HepG2 (cell line): ENCODE data around the gene HMMR. TPM values are rescaled to one million over a fixed set of nuclear protein-coding genes. Genes with fewer than 3 reads are reported as not detected.

Source experiments
- FOXK2 ChIP-seq: fragments of 450-650 bp; IDR thresholded peaks from 2 replicates; pipeline ENCODE4 v1.6.1; 2016
- GATAD1 ChIP-seq: IDR thresholded peaks from 2 replicates; pipeline ENCODE4 v1.6.1; 2016; ENCODE audit warnings: missing genetic modification reagents, missing compliant biosample characterization
- MED13 ChIP-seq: sonication (generic); formaldehyde crosslinking; IDR thresholded peaks from 2 replicates; pipeline ENCODE4 v1.5.0; 2020; ENCODE audit warnings: missing genetic modification reagents
- MIER3 ChIP-seq: IDR thresholded peaks from 2 replicates; pipeline ENCODE4 v1.6.1; 2016; ENCODE audit warnings: missing compliant biosample characterization, borderline replicate concordance
- MYNN ChIP-seq: sonication (generic); formaldehyde crosslinking; IDR thresholded peaks from 2 replicates; pipeline ENCODE4 v1.4.0; 2020; ENCODE audit warnings: mild to moderate bottlenecking, low read depth, missing genetic modification reagents
- SOX13 ChIP-seq, 3 experiments: fragments of 450-650 bp in 1 of 3; sonication (generic) in 1 of 3; formaldehyde crosslinking in 1 of 3; IDR thresholded peaks in 2 of 3; conservative IDR thresholded peaks in 1 of 3; 2 replicates each; pipeline versions ENCODE4 v1.5.0 to v1.6.1; 2016 to 2020; ENCODE audit warnings: antibody characterized with exemption in 1 of 3, mild to moderate bottlenecking in 1 of 3, missing compliant biosample characterization in 1 of 3, missing genetic modification reagents in 1 of 3, moderate library complexity in 1 of 3
- ZKSCAN8 ChIP-seq: IDR thresholded peaks from 2 replicates; pipeline ENCODE4 v1.6.1; 2016; ENCODE audit warnings: borderline replicate concordance, missing genetic modification reagents, missing compliant biosample characterization
- ZNF138 ChIP-seq: sonication (generic); formaldehyde crosslinking; IDR thresholded peaks from 2 replicates; pipeline ENCODE4 v1.5.0; 2020; ENCODE audit warnings: mild to moderate bottlenecking, low read depth, missing genetic modification reagents
- ZNF264 ChIP-seq: sonication (generic); formaldehyde crosslinking; IDR thresholded peaks from 2 replicates; pipeline ENCODE4 v1.4.0; 2020; ENCODE audit warnings: missing genetic modification reagents
- ZNF296 ChIP-seq: sonication (generic); formaldehyde crosslinking; conservative IDR thresholded peaks from 2 replicates; pipeline ENCODE4 v1.5.0; 2020; ENCODE audit warnings: mild to moderate bottlenecking, missing genetic modification reagents
- ZNF30 ChIP-seq: sonication (generic); formaldehyde crosslinking; IDR thresholded peaks from 2 replicates; pipeline ENCODE4 v1.5.0; 2020; ENCODE audit warnings: mild to moderate bottlenecking, missing genetic modification reagents
- ZNF333 ChIP-seq: sonication (generic); formaldehyde crosslinking; IDR thresholded peaks from 2 replicates; pipeline ENCODE4 v1.4.0; 2020; ENCODE audit warnings: mild to moderate bottlenecking, missing genetic modification reagents, borderline replicate concordance
- ZNF350 ChIP-seq: sonication (generic); formaldehyde crosslinking; IDR thresholded peaks from 2 replicates; pipeline ENCODE4 v1.4.0; 2020; ENCODE audit warnings: mild to moderate bottlenecking, low read depth, missing genetic modification reagents, borderline replicate concordance
- ZNF629 ChIP-seq: sonication (generic); formaldehyde crosslinking; conservative IDR thresholded peaks from 2 replicates; pipeline ENCODE4 v1.5.0; 2020; ENCODE audit warnings: missing genetic modification reagents
- polyA plus RNA-seq, 8 experiments: library from polyadenylated mRNA; depleted of rRNA in 3 of 8; stranded (reverse) in 7 of 8; unstranded in 1 of 8; fragments of >200 nt; fragmentation: Illumina TruSeq in 4 of 8; extraction: Trizol in 4 of 8; gene quantifications; 2 replicates each; pipeline versions ENCODE4 v1.2.1 to v1.2.3, GENCODE V29; 2011 to 2016; ENCODE audit warnings: low read depth in 4 of 8, missing spikeins in 1 of 8, mixed read lengths in 1 of 8; ENCODE audit not compliant: insufficient read depth in 1 of 8
- total RNA-seq, 5 experiments: library from RNA; depleted of rRNA; stranded (reverse); fragments of >200 nt; fragmentation: Illumina TruSeq; extraction: Trizol; gene quantifications; 2 replicates each; pipeline ENCODE4 v1.2.3, GENCODE V29; 2016; ENCODE audit warnings: low read depth in 1 of 5
- TF ChIP-seq, protein P1 (sequence below): sonication (generic); formaldehyde crosslinking; IDR thresholded peaks from 2 replicates; pipeline ENCODE4 v1.5.0; 2020; ENCODE audit warnings: missing genetic modification reagents, mild to moderate bottlenecking, borderline replicate concordance
- TF ChIP-seq, protein P2 (sequence below): sonication (generic); formaldehyde crosslinking; IDR thresholded peaks from 2 replicates; pipeline ENCODE4 v1.8.0; 2023; ENCODE audit warnings: mild to moderate bottlenecking, missing genetic modification reagents
- TF ChIP-seq, protein P3 (sequence below): sonication (generic); formaldehyde crosslinking; IDR thresholded peaks from 2 replicates; pipeline ENCODE4 v1.8.1; 2023; ENCODE audit warnings: mild to moderate bottlenecking, missing genetic modification reagents
- TF ChIP-seq, protein P4 (sequence below): sonication (generic); formaldehyde crosslinking; conservative IDR thresholded peaks from 2 replicates; pipeline ENCODE4 v1.4.0; 2020; ENCODE audit warnings: missing genetic modification reagents
- TF ChIP-seq, protein P5 (sequence below): sonication (generic); formaldehyde crosslinking; IDR thresholded peaks from 2 replicates; pipeline ENCODE4 v1.4.0; 2020; ENCODE audit warnings: missing genetic modification reagents
- TF ChIP-seq, protein P6 (sequence below): sonication (generic); formaldehyde crosslinking; IDR thresholded peaks from 2 replicates; pipeline ENCODE4 v1.5.0; 2020; ENCODE audit warnings: missing genetic modification reagents, mild to moderate bottlenecking, borderline replicate concordance

Gene HMMR
- total and polyA plus RNA-seq, 2 of the 13 experiments (the other 11 are each of a cell fraction or from before 2014, with no cell fraction given): 8.5 to 48.3 TPM

DNA sequence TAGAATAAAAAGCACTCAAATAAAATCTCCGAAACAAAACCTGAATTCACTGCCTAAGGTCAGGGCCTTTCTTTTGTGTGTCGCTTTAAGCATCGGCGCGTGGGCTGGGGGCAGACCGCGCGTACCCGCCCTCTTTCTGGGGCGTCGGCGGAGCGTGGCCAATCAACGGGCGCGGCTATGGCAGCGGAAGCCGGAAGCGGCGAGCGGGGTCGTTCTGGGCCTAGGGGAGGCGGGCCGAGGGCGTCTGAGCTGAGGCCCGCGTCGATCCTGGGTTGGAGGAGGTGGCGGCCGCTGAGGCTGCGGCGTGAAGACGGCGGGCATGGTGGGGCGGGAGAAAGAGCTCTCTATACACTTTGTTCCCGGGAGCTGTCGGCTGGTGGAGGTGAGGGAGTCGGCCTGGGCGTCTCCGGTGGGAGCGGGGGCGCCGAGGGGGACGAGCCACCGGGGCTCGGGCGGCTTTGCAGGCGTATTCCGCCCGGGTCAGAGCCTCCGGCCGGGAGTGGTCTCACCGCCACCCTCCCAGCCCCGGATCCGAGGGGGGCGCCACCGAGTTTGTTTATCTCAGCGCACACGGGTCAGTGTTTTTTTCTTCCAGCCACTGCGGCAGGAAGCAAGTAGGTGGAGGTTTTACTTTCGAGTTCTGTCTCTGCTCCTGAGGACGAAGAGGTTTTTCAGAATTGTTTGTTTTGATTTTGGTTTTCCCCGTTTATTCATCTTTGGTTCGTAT lies 45.1 kb downstream of the HMMR start, which contains the start of gene MAT2B (continued):
- TF ChIP-seq, protein P1, sequence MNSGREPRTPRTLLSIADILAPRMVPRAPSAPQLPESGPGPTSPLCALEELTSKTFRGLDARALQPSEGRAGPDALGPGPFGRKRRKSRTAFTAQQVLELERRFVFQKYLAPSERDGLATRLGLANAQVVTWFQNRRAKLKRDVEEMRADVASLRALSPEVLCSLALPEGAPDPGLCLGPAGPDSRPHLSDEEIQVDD: no peak
- TF ChIP-seq FOXK2 (peak; percentile 76), MIER3 (CRISPR knock-in tag) (0 out of 2 replicates have a peak, but pooled peaks have one; percentile 53), ZNF264 (no peak; the same call in 1 of the 2 replicates), ZNF30 (0 out of 2 replicates have a peak, but pooled peaks have one; percentile 31), ZNF296 (CRISPR knock-in tag) (peak; percentile 68; the same call in 1 of the 2 replicates), MYNN (CRISPR knock-in tag) (no peak), GATAD1 (peak; percentile 78), ZNF629 (no peak; the same call in 1 of the 2 replicates), ZNF138 (CRISPR knock-in tag) (no peak), MED13 (no peak), ZNF333 (CRISPR knock-in tag) (peak; percentile 78; the same call in 1 of the 2 replicates), ZNF350 (CRISPR knock-in tag) (peak; percentile 83), ZKSCAN8 (CRISPR knock-in tag) (no peak), SOX13 (IDR thresholded peaks at IDR 0.05) (no peak), SOX13 (CRISPR knock-in tag; conservative IDR thresholded peaks at IDR 0.05 in 1 of 2, IDR thresholded peaks at IDR 0.05 in 1 of 2) (peak in 1 of 2 experiments; percentile 10; a peak in 1 of 4 replicates)
- TF ChIP-seq, protein P2, sequence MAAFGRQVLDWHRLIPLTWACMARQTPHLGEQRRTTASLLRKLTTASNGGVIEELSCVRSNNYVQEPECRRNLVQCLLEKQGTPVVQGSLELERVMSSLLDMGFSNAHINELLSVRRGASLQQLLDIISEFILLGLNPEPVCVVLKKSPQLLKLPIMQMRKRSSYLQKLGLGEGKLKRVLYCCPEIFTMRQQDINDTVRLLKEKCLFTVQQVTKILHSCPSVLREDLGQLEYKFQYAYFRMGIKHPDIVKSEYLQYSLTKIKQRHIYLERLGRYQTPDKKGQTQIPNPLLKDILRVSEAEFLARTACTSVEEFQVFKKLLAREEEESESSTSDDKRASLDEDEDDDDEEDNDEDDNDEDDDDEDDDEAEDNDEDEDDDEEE (CRISPR knock-in tag): no peak
- TF ChIP-seq, protein P3, sequence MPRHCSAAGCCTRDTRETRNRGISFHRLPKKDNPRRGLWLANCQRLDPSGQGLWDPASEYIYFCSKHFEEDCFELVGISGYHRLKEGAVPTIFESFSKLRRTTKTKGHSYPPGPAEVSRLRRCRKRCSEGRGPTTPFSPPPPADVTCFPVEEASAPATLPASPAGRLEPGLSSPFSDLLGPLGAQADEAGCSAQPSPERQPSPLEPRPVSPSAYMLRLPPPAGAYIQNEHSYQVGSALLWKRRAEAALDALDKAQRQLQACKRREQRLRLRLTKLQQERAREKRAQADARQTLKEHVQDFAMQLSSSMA (CRISPR knock-in tag): no peak
- TF ChIP-seq, protein P4, sequence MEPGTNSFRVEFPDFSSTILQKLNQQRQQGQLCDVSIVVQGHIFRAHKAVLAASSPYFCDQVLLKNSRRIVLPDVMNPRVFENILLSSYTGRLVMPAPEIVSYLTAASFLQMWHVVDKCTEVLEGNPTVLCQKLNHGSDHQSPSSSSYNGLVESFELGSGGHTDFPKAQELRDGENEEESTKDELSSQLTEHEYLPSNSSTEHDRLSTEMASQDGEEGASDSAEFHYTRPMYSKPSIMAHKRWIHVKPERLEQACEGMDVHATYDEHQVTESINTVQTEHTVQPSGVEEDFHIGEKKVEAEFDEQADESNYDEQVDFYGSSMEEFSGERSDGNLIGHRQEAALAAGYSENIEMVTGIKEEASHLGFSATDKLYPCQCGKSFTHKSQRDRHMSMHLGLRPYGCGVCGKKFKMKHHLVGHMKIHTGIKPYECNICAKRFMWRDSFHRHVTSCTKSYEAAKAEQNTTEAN (CRISPR knock-in tag): peak; percentile 48; the same call in 1 of the 2 replicates
- TF ChIP-seq, protein P5, sequence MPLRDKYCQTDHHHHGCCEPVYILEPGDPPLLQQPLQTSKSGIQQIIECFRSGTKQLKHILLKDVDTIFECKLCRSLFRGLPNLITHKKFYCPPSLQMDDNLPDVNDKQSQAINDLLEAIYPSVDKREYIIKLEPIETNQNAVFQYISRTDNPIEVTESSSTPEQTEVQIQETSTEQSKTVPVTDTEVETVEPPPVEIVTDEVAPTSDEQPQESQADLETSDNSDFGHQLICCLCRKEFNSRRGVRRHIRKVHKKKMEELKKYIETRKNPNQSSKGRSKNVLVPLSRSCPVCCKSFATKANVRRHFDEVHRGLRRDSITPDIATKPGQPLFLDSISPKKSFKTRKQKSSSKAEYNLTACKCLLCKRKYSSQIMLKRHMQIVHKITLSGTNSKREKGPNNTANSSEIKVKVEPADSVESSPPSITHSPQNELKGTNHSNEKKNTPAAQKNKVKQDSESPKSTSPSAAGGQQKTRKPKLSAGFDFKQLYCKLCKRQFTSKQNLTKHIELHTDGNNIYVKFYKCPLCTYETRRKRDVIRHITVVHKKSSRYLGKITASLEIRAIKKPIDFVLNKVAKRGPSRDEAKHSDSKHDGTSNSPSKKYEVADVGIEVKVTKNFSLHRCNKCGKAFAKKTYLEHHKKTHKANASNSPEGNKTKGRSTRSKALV (CRISPR knock-in tag): peak; percentile 39; the same call in 1 of the 2 replicates
- TF ChIP-seq, protein P6, sequence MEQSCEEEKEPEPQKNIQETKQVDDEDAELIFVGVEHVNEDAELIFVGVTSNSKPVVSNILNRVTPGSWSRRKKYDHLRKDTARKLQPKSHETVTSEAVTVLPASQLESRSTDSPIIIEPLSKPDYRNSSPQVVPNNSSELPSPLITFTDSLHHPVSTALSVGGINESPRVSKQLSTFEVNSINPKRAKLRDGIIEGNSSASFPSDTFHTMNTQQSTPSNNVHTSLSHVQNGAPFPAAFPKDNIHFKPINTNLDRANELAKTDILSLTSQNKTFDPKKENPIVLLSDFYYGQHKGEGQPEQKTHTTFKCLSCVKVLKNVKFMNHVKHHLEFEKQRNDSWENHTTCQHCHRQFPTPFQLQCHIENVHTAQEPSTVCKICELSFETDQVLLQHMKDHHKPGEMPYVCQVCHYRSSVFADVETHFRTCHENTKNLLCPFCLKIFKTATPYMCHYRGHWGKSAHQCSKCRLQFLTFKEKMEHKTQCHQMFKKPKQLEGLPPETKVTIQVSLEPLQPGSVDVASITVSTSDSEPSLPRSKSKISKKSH (CRISPR knock-in tag): peak; percentile 45; the same call in 1 of the 2 replicates
